ENCODE data around the gene RAD51.

GRCh38 chr15:40722934-40723333 lies 28.0 kb downstream of the RAD51 start:
- no peak for TF ChIP-seq CTCF (IDR thresholded peaks at IDR 0.05)
- TF ChIP-seq POLR2A (IDR thresholded peaks at IDR 0.05), result no peak
